Neuron (in vitro differentiated cells): Measurements from ENCODE around the gene PLIN5.

Source experiments
- H2AFZ ChIP-seq: one replicate; pipeline ENCODE4 v1.6.1; 2013; ENCODE audit warnings: low read depth, mild to moderate bottlenecking, inconsistent platforms, low read length, moderate library complexity
- H3K27me3 ChIP-seq: one replicate; pipeline ENCODE4 v1.6.1; 2013; ENCODE audit warnings: low read length; ENCODE audit not compliant: insufficient read depth
- H3K36me3 ChIP-seq: one replicate; pipeline ENCODE4 v1.6.1; 2013; ENCODE audit warnings: low read length; ENCODE audit not compliant: insufficient read depth
- H3K4me1 ChIP-seq: one replicate; pipeline ENCODE4 v1.6.1; 2013; ENCODE audit warnings: low read length; ENCODE audit not compliant: insufficient read depth
- H3K4me3 ChIP-seq: 2 replicates; pipeline ENCODE4 v1.5.1; 2013; ENCODE audit warnings: mild to moderate bottlenecking, low read length, moderate library complexity
- H3K9me3 ChIP-seq: one replicate; pipeline ENCODE4 v1.6.1; 2013; ENCODE audit warnings: low read length

The PLIN5 gene

DNA sequence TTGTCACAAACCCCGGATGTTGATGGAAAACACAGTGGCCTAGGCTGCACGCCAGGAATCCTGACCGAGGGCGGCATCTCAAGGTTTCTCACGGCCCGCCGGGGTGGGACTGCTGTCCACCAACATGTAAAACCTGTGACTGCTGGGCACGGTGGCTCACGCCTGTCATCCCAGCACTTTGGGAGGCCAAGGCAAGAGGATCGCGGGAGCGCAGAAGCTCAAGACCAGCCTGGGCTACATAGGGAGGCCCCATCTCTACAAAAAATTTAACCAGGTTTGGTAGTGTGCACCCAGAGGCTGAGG is 27.9 kb downstream of the PLIN5 start:
- Histone ChIP-seq H2AFZ (no peak overlapping the region), H3K27me3 (no peaks in the 10 kb centered on the region), H3K36me3 (peaks cover 17% of the 10 kb centered on the region), H3K4me3 (no peak overlapping the region), H3K9me3 (no peaks in the 10 kb centered on the region), H3K4me1 (peaks cover 7% of the 10 kb centered on the region)

GRCh38 chr19:4506449-4507149 is 28.4 kb downstream of the PLIN5 start:
- H3K27me3 ChIP-seq = no peaks in the 10 kb centered on the region
- no peak overlapping the region for H3K4me3 ChIP-seq
- peaks cover 7% of the 10 kb centered on the region for H3K4me1 ChIP-seq
- H3K36me3 ChIP-seq = peaks cover 22% of the 10 kb centered on the region
- H3K9me3 ChIP-seq = no peaks in the 10 kb centered on the region
- H2AFZ ChIP-seq = no peak overlapping the region

- Histone ChIP-seq H3K9me3 (no peaks in the 10 kb centered on the region), H3K36me3 (peaks cover 30% of the 10 kb centered on the region), H3K4me1 (peaks cover 7% of the 10 kb centered on the region), H2AFZ (no peak overlapping the region), H3K4me3 (no peak overlapping the region), H3K27me3 (no peaks in the 10 kb centered on the region)
Observed at GRCh38 chr19:4505570-4506448, 29.2 kb downstream of the PLIN5 start.

DNA sequence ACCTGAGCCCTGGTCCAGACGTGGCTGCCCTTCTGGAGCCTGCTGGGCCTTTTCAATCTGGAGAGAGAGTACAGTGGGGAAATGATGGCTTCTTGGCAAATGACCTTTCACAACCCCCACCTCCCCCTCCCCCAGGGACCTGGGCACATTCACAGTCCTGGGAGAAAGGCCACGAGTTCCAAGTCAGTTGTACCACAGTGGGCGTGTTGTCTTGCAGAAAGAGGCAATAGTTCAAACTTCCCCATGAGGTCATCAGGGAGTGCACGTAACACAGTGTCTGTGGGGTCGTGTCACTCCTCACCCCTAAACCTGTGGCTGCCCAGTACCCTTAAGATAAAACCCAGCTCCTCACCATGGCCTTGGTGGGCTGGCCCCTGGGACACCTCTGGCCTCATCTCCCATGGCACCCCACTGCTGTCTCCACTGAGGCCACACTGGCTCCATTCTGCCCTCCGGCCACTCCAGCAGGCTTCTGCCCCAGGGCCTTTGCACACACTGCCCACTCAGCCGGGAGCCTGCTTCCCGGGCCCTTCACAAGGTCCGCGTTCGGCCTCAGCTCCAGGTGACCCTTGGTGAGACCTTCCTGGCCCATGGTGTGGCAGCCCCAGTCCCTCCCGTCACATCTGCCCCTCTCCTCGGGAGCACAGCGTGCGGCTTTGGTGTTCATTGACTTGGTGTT is 30.0 kb downstream of the PLIN5 start:
- no peaks in the 10 kb centered on the region for H3K27me3 ChIP-seq
- no peaks in the 10 kb centered on the region for H3K9me3 ChIP-seq
- H3K36me3 ChIP-seq = peaks cover 35% of the 10 kb centered on the region
- no peak overlapping the region for H2AFZ ChIP-seq
- H3K4me1 ChIP-seq = peaks cover 7% of the 10 kb centered on the region
- no peak overlapping the region for H3K4me3 ChIP-seq

DNA sequence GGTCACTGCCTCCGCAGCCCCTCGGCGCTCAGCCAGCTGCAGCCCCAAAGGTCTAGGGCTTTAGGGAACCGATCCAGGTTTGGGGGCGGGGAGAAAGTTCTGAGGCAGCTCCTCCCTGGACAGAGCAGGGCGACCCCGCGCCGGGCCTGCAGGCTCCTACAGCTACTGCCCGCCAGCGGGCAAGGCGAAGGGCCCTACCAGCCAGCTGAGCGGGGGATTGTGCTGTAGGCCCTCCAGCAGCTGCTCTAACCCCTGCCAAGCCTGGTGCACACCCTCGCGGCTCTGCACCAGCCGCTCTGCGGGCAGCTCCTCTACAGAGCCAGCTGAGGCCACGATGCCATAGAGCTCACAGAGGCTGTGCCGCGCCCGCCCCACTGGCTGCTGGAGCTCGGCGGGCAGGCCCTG is 30.7 kb downstream of the PLIN5 start:
- Histone ChIP-seq H3K36me3 (peaks cover 41% of the 10 kb centered on the region), H3K4me3 (no peak overlapping the region), H3K27me3 (no peaks in the 10 kb centered on the region), H3K9me3 (no peaks in the 10 kb centered on the region), H2AFZ (no peak overlapping the region), H3K4me1 (peaks cover 7% of the 10 kb centered on the region)

- Histone ChIP-seq H3K36me3 (peaks cover 42% of the 10 kb centered on the region), H3K4me3 (no peak overlapping the region), H3K9me3 (no peaks in the 10 kb centered on the region), H3K27me3 (no peaks in the 10 kb centered on the region), H2AFZ (no peak overlapping the region), H3K4me1 (peaks cover 7% of the 10 kb centered on the region)
Observed at GRCh38 chr19:4503825-4504170, 31.2 kb downstream of the PLIN5 start.

DNA sequence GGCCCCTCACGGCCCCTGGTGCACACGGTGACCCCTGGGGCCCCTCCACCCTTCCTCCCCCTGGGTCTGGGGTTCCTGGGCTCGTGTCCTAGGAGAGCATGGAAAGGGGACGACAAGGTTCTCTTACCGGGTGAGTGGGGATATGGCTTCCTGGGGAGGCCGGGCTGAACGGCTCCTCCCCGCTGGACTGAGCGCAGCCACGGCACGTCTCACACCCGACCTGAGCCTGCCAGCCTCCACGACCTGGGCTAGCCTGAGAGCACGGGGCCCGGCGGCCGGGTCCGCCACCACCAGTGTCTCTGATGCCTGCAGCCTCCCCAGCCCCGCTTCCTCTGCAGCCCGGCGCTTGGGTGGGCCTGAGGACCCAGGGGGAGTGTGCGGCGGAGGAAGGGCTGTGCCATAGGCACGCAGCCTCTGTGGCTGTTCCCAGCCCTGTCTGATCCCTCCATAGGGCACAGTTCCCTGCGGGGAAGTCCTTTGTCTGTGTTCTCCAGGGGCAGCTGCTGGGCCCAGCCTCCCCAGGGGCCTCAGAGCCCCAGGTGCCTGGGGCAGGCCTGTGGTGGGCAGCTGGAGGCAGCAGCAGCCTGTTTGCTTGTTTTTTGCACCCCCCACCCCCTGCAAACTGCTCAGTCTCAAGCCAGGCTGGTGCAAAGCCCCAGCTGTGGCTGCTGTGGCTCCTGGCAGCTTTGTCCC is 31.7 kb downstream of the PLIN5 start:
- no peaks in the 10 kb centered on the region for H3K9me3 ChIP-seq
- H2AFZ ChIP-seq = no peak overlapping the region
- H3K4me3 ChIP-seq = no peak overlapping the region
- peaks cover 47% of the 10 kb centered on the region for H3K36me3 ChIP-seq
- H3K27me3 ChIP-seq = no peaks in the 10 kb centered on the region
- peaks cover 7% of the 10 kb centered on the region for H3K4me1 ChIP-seq

DNA sequence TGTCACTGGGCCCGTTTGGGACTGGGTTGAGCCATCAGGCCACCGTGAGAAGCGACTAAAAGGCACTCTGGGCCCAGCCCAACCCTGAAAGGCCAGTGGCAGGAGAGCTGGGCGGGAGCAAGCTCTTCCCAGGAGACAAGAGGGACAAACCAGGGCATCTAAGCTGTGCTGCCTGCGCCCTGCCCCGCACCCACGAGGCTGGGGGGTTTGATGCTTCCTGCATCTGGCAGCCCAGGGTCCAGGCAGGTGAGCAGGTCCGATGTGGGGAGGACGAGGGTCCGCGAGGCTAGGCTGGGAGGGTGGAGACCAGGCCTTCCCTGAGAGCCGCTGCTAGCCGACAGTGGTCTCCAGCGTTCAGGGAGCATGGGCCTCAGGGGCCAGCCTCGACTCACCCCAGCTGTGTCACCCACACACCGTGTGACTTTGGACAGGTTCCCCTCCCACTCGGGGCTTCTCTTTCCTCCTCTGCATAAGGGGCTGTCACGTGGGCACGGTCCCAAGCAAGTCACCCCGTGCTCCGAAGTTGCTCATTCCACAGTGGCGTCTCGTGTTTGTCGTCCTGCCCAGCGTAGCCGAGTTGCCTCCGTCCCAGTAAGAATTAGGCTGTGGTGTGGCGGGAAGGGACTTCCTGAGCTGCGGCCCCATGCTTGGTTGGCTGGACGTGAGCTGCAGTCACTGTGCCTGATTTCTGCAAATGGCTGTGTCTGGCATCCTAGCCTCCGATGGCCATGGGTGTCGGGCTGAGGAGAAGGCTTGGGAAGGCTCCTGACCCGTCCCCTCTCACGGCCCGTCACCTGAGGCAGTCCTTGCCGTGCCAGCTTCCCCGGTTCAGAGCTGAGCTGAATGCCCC is 32.5 kb downstream of the PLIN5 start:
- Histone ChIP-seq H2AFZ (no peak overlapping the region), H3K27me3 (no peaks in the 10 kb centered on the region), H3K4me1 (peaks cover 7% of the 10 kb centered on the region), H3K9me3 (no peaks in the 10 kb centered on the region), H3K4me3 (no peak overlapping the region), H3K36me3 (peaks cover 55% of the 10 kb centered on the region)

DNA sequence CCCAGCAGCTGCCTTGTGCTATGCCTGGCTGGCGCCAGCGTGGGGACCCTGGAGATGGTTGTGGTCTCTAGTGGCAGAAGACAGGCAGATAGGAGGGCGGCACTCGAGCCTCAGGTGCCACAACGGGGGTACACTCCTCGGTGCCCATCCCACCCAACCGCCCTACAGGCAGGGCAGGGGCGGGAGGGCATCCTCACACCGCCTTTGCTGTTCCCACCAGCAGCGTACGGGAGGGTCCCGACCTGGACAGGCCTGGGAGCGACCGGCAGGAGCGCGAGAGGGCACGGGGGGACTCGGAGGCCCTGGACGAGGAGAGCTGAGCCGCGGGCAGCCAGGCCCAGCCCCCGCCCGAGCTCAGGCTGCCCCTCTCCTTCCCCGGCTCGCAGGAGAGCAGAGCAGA is 33.3 kb downstream of the PLIN5 start:
- Histone ChIP-seq H3K4me3 (no peak overlapping the region), H3K36me3 (peaks cover 55% of the 10 kb centered on the region), H3K27me3 (no peaks in the 10 kb centered on the region), H3K4me1 (peaks cover 7% of the 10 kb centered on the region), H2AFZ (no peak overlapping the region), H3K9me3 (no peaks in the 10 kb centered on the region)

DNA sequence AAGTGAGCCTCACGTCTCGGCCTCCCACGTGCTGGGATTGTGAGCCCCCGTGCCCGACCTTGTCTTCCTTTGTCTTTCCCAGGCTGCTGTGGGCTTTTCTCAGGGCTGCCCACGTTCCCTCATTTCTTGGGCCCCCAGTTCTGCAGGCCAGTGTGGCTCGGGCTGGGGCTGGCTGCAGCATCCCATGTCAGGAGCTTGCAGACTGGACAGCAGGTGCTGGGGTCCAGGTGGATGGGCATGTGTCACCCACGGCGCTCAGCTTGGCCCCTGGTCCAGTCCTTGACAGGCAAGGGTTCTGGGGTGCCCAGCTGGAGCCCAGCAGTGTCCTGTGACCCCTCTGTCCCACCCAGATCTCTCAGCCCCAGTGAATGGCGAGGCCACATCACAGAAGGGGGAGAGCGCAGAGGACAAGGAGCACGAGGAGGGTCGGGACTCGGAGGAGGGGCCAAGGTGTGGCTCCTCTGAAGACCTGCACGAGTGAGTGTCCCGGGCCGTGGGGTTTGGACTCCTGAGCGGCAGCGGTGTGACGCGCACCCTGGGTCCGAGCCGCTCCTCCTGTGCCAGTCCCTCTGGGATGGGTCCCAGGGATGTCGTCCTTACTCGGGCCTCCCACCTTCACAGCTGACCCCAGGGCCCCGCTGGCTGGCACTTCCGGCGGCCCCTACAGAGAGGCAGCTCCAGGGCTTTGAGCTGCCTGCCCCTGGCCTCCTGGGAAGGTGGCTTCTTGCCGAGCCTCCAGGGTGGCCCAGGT is 34.0 kb downstream of the PLIN5 start:
- Histone ChIP-seq H3K4me1 (peaks cover 7% of the 10 kb centered on the region), H3K4me3 (no peak overlapping the region), H2AFZ (no peak overlapping the region), H3K27me3 (no peaks in the 10 kb centered on the region), H3K9me3 (no peaks in the 10 kb centered on the region), H3K36me3 (peaks cover 61% of the 10 kb centered on the region)

DNA sequence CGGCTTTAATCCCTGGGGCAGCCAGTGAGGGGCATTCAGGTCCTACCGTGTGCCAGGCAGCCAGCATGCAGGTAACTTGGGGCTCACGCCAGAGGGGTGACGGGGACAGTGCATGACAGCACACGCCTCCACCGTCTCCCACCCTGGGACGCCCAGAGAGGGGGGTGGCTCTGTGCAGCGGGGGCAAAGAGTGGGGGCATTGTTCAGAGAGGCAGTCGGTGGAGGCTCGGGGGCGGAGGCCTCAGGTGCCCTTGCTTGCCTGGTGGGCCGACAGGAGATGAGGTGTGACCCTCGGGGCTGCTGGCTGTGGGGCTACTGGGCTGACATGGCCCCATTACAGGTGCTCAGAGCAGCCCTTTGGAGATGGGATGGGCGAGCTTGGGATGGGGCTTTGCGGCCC is 35.2 kb downstream of the PLIN5 start:
- H3K4me3 ChIP-seq = no peak overlapping the region
- H3K9me3 ChIP-seq = no peaks in the 10 kb centered on the region
- H3K36me3 ChIP-seq = peaks cover 65% of the 10 kb centered on the region

GRCh38 chr19:4499318-4499717 is 35.7 kb downstream of the PLIN5 start:
- peaks cover 71% of the 10 kb centered on the region for H3K36me3 ChIP-seq
- H3K4me1 ChIP-seq = peaks cover 7% of the 10 kb centered on the region
- no peak overlapping the region for H3K4me3 ChIP-seq
- H2AFZ ChIP-seq = no peak overlapping the region
- no peaks in the 10 kb centered on the region for H3K9me3 ChIP-seq
- no peaks in the 10 kb centered on the region for H3K27me3 ChIP-seq

More for the DNA sequence above, 35.2 kb downstream of the PLIN5 start:
- H3K4me1 ChIP-seq = peaks cover 7% of the 10 kb centered on the region
- H3K27me3 ChIP-seq = no peaks in the 10 kb centered on the region
- no peak overlapping the region for H2AFZ ChIP-seq
